Thoracic aorta (tissue), 2 donors: ENCODE measurements around the gene MAEA. TPM values are rescaled to one million over a fixed set of nuclear protein-coding genes. Genes with fewer than 3 reads are reported as not detected.

ENCODE experiments used
- ATAC-seq: fragments of 150-250 bp; one replicate; pipeline ENCODE4 v1.8.0; 2017; ENCODE audit warnings: low read depth; ENCODE audit not compliant: insufficient number of reproducible peaks, low FRiP score
- DNase-seq: peaks from one replicate; pipeline ENCODE4 v3.0.0-alpha.2; 2020; ENCODE audit warnings: low spot score
- H3K27ac ChIP-seq, 2 donors: fragments of 200-600 bp; sonication (generic); 1 replicate in 1 of 2; 2 replicates in 1 of 2; pipeline ENCODE4 v1.5.1; 2016; ENCODE audit warnings: mild to moderate bottlenecking in 2 of 2, moderate library complexity in 2 of 2
- H3K27me3 ChIP-seq: fragments of 200-600 bp; sonication (generic); replicated peaks from 2 replicates; pipeline ENCODE4 v1.6.0; 2016; ENCODE audit warnings: mild to moderate bottlenecking; ENCODE audit not compliant: insufficient read depth
- H3K36me3 ChIP-seq: fragments of 200-600 bp; sonication (generic); one replicate; pipeline ENCODE4 v1.5.1; 2016
- H3K4me1 ChIP-seq, 2 donors: fragments of 200-600 bp; sonication (generic); 1 replicate in 1 of 2; 2 replicates in 1 of 2; pipeline versions ENCODE4 v1.5.1 to v1.6.0; 2016; ENCODE audit warnings: low read depth in 2 of 2, mild to moderate bottlenecking in 1 of 2; ENCODE audit not compliant: control insufficient read depth in 1 of 2
- H3K4me3 ChIP-seq: fragments of 200-600 bp; sonication (generic); 2 replicates; pipeline ENCODE4 v1.5.1; 2016; ENCODE audit warnings: mild to moderate bottlenecking
- H3K9me3 ChIP-seq: fragments of 200-600 bp; sonication (generic); 2 replicates; pipeline ENCODE4 v1.5.1; 2016
- total RNA-seq, 2 donors: library from RNA; depleted of rRNA; stranded (reverse); fragments of >200 nt; gene quantifications; one replicate each; pipeline versions ENCODE4 v1.1.0 to v1.2.3, GENCODE V29; 2016
- TF ChIP-seq, protein P1 (sequence below): fragments of 200-600 bp; sonication (generic); IDR thresholded peaks from one replicate; pipeline ENCODE4 v1.5.1; 2019; ENCODE audit warnings: antibody characterized with exemption

Gene MAEA
- total RNA-seq, 2 donors from 2014 or later: 53.7 to 83.8 TPM

DNA sequence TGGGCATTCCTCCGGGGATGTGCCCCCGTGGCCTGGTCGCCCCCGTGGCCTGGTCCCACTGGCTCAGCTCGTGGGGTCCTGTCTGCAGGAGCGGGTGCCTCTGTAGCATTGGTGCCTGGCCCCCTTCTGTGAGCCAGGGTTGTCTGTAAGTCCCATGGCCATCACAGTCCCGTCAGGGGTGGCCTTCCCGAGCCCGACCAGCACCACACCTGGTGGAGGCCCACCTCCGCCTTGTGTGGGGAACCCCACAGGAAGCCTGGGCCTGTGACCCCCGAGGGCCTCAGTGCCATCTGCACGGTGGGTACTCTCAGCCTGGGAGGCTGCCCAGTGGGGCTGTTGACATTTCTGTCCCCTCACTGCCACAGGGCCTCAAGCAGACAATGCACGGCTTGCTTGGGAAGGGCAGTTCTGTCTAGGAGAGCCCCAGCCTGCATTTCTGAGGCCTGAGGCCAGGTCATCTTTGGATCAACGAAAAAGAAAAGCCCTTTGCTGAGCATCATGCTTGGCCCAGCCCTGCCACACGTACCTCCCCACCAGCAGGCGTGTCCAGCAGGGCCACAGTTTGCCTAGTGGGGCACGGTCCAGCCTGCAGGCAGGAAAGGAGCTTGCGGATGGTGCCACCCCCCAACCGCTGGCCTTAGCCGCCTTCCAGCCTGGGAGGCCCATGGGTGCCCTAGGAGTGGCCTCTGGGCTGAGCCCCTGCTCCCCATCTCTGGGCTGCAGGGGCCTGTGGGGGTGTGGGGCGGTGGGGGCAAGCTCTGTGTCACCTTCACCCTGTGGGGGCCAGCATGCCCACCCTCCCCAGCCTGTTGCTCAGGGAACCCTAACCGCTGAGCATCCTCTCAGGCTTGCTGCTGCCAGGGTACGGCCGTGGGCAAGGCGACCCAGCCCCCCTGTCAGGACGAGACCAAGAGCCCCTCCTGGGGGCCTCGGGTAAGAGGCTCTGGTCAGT is 93.4 kb downstream of the MAEA start:
- H3K4me3 ChIP-seq: no peak overlapping the region
- TF ChIP-seq, protein P1, sequence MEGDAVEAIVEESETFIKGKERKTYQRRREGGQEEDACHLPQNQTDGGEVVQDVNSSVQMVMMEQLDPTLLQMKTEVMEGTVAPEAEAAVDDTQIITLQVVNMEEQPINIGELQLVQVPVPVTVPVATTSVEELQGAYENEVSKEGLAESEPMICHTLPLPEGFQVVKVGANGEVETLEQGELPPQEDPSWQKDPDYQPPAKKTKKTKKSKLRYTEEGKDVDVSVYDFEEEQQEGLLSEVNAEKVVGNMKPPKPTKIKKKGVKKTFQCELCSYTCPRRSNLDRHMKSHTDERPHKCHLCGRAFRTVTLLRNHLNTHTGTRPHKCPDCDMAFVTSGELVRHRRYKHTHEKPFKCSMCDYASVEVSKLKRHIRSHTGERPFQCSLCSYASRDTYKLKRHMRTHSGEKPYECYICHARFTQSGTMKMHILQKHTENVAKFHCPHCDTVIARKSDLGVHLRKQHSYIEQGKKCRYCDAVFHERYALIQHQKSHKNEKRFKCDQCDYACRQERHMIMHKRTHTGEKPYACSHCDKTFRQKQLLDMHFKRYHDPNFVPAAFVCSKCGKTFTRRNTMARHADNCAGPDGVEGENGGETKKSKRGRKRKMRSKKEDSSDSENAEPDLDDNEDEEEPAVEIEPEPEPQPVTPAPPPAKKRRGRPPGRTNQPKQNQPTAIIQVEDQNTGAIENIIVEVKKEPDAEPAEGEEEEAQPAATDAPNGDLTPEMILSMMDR: no peak
- no peak for DNase-seq
- H3K27me3 ChIP-seq: no peaks in the 10 kb centered on the region
- peaks cover 20% of the 10 kb centered on the region for H3K36me3 ChIP-seq
- H3K9me3 ChIP-seq: no peaks in the 10 kb centered on the region
- H3K27ac ChIP-seq: no peak overlapping the region
- no peaks in the 10 kb centered on the region for H3K4me1 ChIP-seq
- no peak for ATAC-seq

DNA sequence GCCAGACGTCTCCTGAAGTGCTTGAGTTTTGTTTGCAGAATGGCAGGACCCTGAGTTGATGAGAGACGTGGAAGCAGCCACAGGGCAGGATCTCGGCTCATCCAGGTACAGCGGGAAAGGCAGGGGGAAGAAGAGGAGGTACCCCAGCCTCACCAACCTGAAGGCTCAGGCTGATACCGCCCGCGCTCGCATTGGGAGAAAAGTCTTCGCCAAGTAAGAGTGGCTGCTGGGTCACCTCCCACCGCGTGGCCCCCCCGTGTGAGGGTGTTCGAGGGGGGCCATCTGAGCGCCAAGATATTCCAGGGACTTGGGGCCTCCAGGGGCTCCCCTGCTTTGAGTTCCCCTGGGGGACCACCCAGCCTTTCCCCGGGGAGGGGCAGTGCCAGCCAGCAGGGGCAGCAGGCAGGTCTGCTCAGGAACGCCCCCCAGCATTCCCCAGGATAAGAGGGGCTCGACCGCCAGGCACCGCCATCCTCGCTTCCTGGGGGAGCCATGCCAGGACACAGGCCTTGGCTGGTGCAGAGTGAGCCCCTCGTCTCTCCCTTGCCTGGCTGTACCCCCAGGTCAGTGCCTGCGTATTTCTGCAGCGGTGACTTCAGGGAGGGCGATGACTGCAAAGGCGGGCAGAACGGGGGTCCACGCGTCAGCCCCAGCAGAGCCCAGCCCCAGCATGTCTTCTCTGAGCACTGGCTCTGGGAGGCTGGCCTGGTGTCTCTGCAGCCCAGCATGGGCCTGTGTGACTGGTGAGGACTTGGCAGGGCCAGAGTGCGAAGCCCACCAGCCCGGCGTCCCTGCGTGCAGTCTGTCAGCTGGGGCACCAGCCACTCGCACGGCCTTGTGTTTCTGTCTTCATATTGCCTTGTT is 94.3 kb downstream of the MAEA start:
- ATAC-seq: no peak
- TF ChIP-seq, protein P1: no peak
- no peaks in the 10 kb centered on the region for H3K4me1 ChIP-seq
- H3K4me3 ChIP-seq: no peak overlapping the region
- H3K27me3 ChIP-seq: no peaks in the 10 kb centered on the region
- peaks cover 29% of the 10 kb centered on the region for H3K36me3 ChIP-seq
- no peak for DNase-seq
- peaks cover 7% of the 10 kb centered on the region for H3K9me3 ChIP-seq
- no peak overlapping the region for H3K27ac ChIP-seq

DNA sequence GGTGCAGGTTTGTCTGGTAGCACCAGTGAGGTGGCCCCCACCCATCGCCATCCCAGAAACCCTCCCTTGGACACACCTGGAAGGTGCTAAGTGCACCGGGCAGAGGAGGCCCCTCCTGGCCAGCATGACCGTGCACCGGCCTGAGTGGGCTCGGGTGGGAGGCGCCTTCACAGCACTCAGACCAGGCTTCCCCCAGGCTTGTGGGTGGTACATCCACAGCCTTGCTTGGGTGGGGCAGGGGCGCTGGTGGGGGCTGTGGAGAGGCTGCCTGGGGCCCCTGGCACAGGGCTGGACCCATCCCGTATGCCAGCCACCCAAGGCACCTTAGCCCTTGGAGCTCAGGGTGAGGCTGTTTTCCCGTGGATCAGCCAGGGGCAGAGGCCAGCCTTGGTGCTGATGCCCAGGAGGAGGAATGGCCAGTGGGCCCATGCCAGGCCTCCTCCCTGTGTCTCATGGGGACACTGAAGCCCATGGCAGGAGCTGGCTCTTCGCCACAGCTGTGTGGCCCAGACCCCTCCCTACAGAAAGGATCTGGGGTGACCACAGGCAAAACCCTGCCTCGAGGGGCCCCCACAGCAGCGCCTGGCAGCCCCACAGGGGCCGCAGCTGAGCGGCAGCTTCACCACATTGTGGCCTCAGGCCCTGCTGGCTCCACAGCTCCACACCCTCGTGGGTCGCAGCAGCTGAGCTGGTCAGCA is 95.1 kb downstream of the MAEA start:
- ATAC-seq (no peak), DNase-seq (no peak)
- Histone ChIP-seq H3K4me3 (no peak overlapping the region), H3K27me3 (no peaks in the 10 kb centered on the region), H3K36me3 (peaks cover 32% of the 10 kb centered on the region), H3K27ac (no peak overlapping the region), H3K9me3 (peaks cover 8% of the 10 kb centered on the region), H3K4me1 (no peaks in the 10 kb centered on the region)
- TF ChIP-seq, protein P1: no peak

DNA sequence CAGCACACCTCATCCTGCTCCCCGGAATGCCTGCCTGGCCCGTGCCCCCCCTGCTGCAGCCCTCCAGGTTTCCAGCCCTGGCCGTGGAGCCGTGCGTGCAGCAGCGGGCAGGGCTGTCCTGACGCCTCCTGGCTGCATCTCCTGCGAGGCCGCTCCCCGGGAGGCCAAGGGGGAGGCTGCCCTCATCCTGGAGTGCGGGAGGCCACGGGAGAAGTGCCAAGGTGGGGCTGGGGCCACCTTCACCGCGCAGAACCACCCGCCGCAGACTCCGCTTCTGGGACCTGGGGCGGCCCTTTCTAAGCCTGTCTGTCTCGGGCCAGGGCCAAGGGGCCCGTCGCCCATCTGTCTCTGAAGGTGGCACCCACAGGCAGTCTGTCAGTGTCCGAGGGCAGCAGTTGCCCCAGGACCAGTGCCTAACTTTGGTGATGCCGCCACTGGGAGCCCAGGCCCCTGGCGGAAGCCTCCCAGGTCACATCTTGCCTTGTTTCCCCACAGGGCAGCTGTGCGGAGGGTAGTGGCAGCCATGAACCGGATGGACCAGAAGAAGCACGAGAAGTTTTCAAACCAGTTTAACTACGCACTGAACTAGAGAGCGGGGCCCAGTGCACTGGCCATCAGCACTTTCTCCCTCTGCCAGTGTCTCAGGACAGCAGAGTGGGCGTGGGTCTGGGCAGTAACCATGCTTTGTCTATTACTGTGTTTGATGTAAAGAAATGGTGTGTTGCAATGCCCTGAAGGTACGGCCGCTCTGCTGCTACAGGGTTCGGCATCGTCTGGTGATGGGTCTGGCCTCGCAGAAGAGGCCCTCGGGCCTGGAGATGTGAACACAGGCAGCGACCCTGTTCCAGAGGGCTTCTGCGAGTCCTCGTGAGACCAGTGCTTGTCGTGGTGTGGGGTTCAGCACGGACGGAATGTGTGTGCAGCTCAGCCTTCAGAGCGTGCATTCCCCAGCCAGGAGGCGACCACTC is 96.0 kb downstream of the MAEA start:
- no peak overlapping the region for H3K4me3 ChIP-seq
- TF ChIP-seq, protein P1: no peak
- H3K36me3 ChIP-seq: peaks cover 32% of the 10 kb centered on the region
- H3K27ac ChIP-seq: no peak overlapping the region
- no peak for DNase-seq
- H3K27me3 ChIP-seq: no peaks in the 10 kb centered on the region
- no peaks in the 10 kb centered on the region for H3K4me1 ChIP-seq
- H3K9me3 ChIP-seq: peaks cover 8% of the 10 kb centered on the region
- ATAC-seq: no peak

Other genes starting within 250 kb of the MAEA start
- 1 to 10 TPM; 1.2 to 2.4 TPM for gene RNF212, start 176.3 kb upstream of the MAEA start, total RNA-seq
- gene SPON2, start 117.3 kb upstream of the MAEA start, total RNA-seq: 10 to 100 TPM; 15.2 to 18.4 TPM
- 100 to 1,000 TPM; 132 to 256 TPM for gene CTBP1, start 40.8 kb upstream of the MAEA start, total RNA-seq
- gene UVSSA, start 57.3 kb downstream of the MAEA start, total RNA-seq: 10 to 100 TPM; 23.3 to 29.0 TPM
- gene NKX1-1, start 116.6 kb downstream of the MAEA start, total RNA-seq: not detected